Measurements from ENCODE around the gene SIT1.

GRCh38 chr9:35652829-35653209 lies 2.1 kb upstream of the SIT1 start:
- no peak for TF ChIP-seq POLR2AphosphoS5 (IDR thresholded peaks at IDR 0.05; ENCODE audit: low read depth, low read length)
- TF ChIP-seq TAF1 (IDR thresholded peaks at IDR 0.05; ENCODE audit: borderline replicate concordance, insufficient read depth, low read length), result no peak
- TF ChIP-seq FOXP2 (optimal IDR thresholded peaks at IDR 0.05; ENCODE audit: borderline replicate concordance, extremely low read depth, extremely low read length, insufficient read depth), result no peak
- TF ChIP-seq SIN3A (IDR thresholded peaks at IDR 0.05; ENCODE audit: borderline replicate concordance, insufficient read depth, low read length), result no peak
